ENCODE results near the gene GABRR3.

DNA sequence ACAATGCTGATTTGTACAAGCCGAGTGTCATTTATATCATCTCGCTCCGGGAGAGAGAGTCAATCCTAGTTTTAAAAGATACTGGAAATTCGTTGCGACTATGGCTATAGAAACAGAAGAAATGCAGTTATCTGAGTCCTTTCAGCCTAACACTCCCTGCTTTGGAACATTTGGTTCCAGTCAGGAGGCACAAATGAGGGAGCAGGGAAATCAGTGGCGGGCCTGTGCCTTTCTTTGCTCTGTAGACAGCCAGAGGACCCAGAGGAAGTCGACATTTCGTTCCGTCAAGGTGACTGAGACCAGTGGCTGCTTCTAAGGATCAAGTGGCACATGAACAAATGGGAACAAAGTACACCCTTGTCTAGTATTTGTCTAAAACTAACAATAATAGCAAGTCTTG is 62.1 kb downstream of the GABRR3 start:
- TF ChIP-seq POLR2AphosphoS5 (IDR thresholded peaks at IDR 0.05; ENCODE audit: low read depth) (no peak), CTCF (IDR thresholded peaks at IDR 0.05; ENCODE audit: insufficient read depth, low read length) (no peak)

Data from HL-60 (cell line).